Activated CD8-positive, alpha-beta T cell treated with anti-CD3 and anti-CD28 coated beads for 36 hours (primary cell): ENCODE data around the gene MAP7D1. TPM values are rescaled to one million over a fixed set of nuclear protein-coding genes. Genes with fewer than 3 reads are reported as not detected.

ENCODE experiments used
- ATAC-seq: fragments of 200-7000 bp; cut with Tn5 transposase; one replicate; pipeline ENCODE4 v1.10.0; 2021; ENCODE audit warnings: mild to moderate bottlenecking, moderate library complexity
- CTCF ChIA-PET: fragments of 350-600 bp; sonication (Branson Sonifier 250); formaldehyde crosslinking; loops from one replicate; lab custom pipeline; 2021; ENCODE audit warnings: antibody characterized with exemption; lab: Charles Lee
- POLR2A ChIA-PET: fragments of 350-600 bp; sonication (Branson Sonifier 250); formaldehyde crosslinking; loops from one replicate; lab custom pipeline; 2021; ENCODE audit warnings: antibody characterized with exemption; lab: Charles Lee
- DNase-seq: peaks from one replicate; pipeline ENCODE4 v3.0.0-alpha.2; 2020
- H3K27ac Mint-ChIP-seq: one replicate; pipeline ENCODE4 v1.8.0; 2021; ENCODE audit warnings: mild to moderate bottlenecking, mixed read lengths
- H3K27me3 Mint-ChIP-seq: one replicate; pipeline ENCODE4 v1.8.0; 2021; ENCODE audit warnings: mixed read lengths
- H3K36me3 Mint-ChIP-seq: one replicate; pipeline ENCODE4 v1.8.0; 2021; ENCODE audit warnings: low read depth, mixed read lengths
- H3K4me1 Mint-ChIP-seq: one replicate; pipeline ENCODE4 v1.8.0; 2021; ENCODE audit warnings: low read depth, mixed read lengths
- H3K4me3 Mint-ChIP-seq: one replicate; pipeline ENCODE4 v1.8.0; 2021; ENCODE audit warnings: mild to moderate bottlenecking, moderate library complexity, mixed read lengths
- H3K9me3 Mint-ChIP-seq: one replicate; pipeline ENCODE4 v1.8.0; 2021; ENCODE audit warnings: mixed read lengths
- CTCF ChIP-seq: fragments of 200-600 bp; IDR thresholded peaks from one replicate; pipeline ENCODE4 v1.8.0; 2022; ENCODE audit warnings: antibody characterized with exemption, mild to moderate bottlenecking
- intact Hi-C: fragments of 100-400 bp; cut with micrococcal nuclease; formaldehyde crosslinking; loops from one replicate; pipeline ENCODE4 v1.10.0; 2022
- total RNA-seq, 2 experiments: library from RNA; stranded (reverse); gene quantifications; one replicate each; pipeline ENCODE4 v1.2.3, GENCODE V29; 2021

MAP7D1 gene
- total RNA-seq, 2 experiments from 2014 or later, result 125 to 129 TPM

GRCh38 chr1:36159614-36160387 is 3.8 kb downstream of the MAP7D1 start:
- POLR2A ChIA-PET, result interaction anchor here (1.0 to 4.8 kb wide), 13 partner anchors 9 to 238 kb away, joined by 3 to 72 read pairs (median 5); partner anchors contain the start of genes LSM10, SH3D21, THRAP3 and TRAPPC3
- Mint-ChIP-seq H3K4me1 (peaks cover 60% of the 10 kb centered on the region), H3K27ac (peak overlapping the region; percentile 94), H3K4me3 (peak overlapping the region; percentile 80), H3K36me3 (peaks cover 37% of the 10 kb centered on the region), H3K9me3 (no peaks in the 10 kb centered on the region), H3K27me3 (no peaks in the 10 kb centered on the region)
- TF ChIP-seq CTCF, result no peak
- CTCF ChIA-PET, result interaction anchor here (1.0 to 7.5 kb wide), 6 partner anchors 9 to 142 kb away, joined by 3 to 95 read pairs (median 14); partner anchors contain the start of gene TRAPPC3
- no peak for ATAC-seq
- intact Hi-C loops, result no loop called here
- peak; percentile 36 for DNase-seq

- ChIA-PET POLR2A (interaction anchor here (0.6 to 4.8 kb wide), 16 partner anchors 9 to 238 kb away, joined by 3 to 72 read pairs (median 5); partner anchors contain the start of genes EVA1B, LSM10, SH3D21 and THRAP3), CTCF (interaction anchor here (1.0 to 7.5 kb wide), 10 partner anchors 9 to 220 kb away, joined by 3 to 95 read pairs (median 5); partner anchors contain the start of gene TRAPPC3)
- Mint-ChIP-seq H3K4me3 (peak overlapping the region; percentile 80), H3K36me3 (peaks cover 38% of the 10 kb centered on the region), H3K27me3 (no peaks in the 10 kb centered on the region), H3K9me3 (no peaks in the 10 kb centered on the region), H3K4me1 (peaks cover 58% of the 10 kb centered on the region), H3K27ac (peak overlapping the region; percentile 94)
- intact Hi-C loops, result no loop called here
- DNase-seq, result no peak
- TF ChIP-seq CTCF, result no peak
- no peak for ATAC-seq
Measured at GRCh38 chr1:36160388-36160948, 4.5 kb downstream of the MAP7D1 start.

GRCh38 chr1:36160949-36161485 is 5.1 kb downstream of the MAP7D1 start:
- POLR2A ChIA-PET, result interaction anchor here (0.6 to 4.8 kb wide), 17 partner anchors 9 to 237 kb away, joined by 3 to 72 read pairs (median 5); partner anchors contain the start of genes EVA1B, LSM10, SH3D21 and THRAP3
- H3K36me3 Mint-ChIP-seq, result peaks cover 38% of the 10 kb centered on the region

More at GRCh38 chr1:36160949-36161485, 5.1 kb downstream of the MAP7D1 start:
- Mint-ChIP-seq H3K4me1 (peaks cover 60% of the 10 kb centered on the region), H3K27ac (peak overlapping the region; percentile 94), H3K9me3 (no peaks in the 10 kb centered on the region), H3K27me3 (no peaks in the 10 kb centered on the region), H3K4me3 (peak overlapping the region; percentile 80)
- CTCF ChIA-PET, result interaction anchor here (1.1 to 7.5 kb wide), 10 partner anchors 10 to 219 kb away, joined by 3 to 95 read pairs (median 6); partner anchors contain the start of gene TRAPPC3
- TF ChIP-seq CTCF, result no peak
- DNase-seq (peak; percentile 88), ATAC-seq (peak; percentile 56)
- intact Hi-C loops, result no loop called here
